HCT116 (cell line): ENCODE data around the gene OR52I2. TPM values are rescaled to one million over a fixed set of nuclear protein-coding genes. Genes with fewer than 3 reads are reported as not detected.

Experiments used
- ATAC-seq: fragments of 200-7000 bp; cut with Tn5 transposase; 2 replicates; pipeline ENCODE4 v1.9.1; 2020; ENCODE audit warnings: mild to moderate bottlenecking, moderate library complexity
- BruUV-seq: library from RNA; stranded (reverse); fragments of 400-500 nt; replicated peaks from 2 replicates; lab custom pipeline; 2021; lab: Mats Ljungman, UMichigan
- CTCF ChIA-PET: fragments of 300-600 bp; sonication (Branson Sonifier 250); formaldehyde crosslinking; loops from one replicate; lab custom pipeline; 2021; ENCODE audit warnings: antibody characterized with exemption; lab: Charles Lee
- POLR2A ChIA-PET: fragments of 300-600, 350-600 bp; sonication (Branson Sonifier 250); formaldehyde crosslinking; loops from one replicate; lab custom pipeline; 2021; ENCODE audit warnings: antibody characterized with exemption; lab: Charles Lee
- RAD21 ChIA-PET, 2 experiments: fragments of 300-600 bp; sonication (Branson Sonifier 250); formaldehyde crosslinking; loops; one replicate each; lab custom pipeline; 2023; ENCODE audit warnings: low total read pairs in 2 of 2; ENCODE audit not compliant: uncharacterized antibody in 2 of 2, unreplicated experiment in 2 of 2, low non-redundant PET in 1 of 2; lab: Charles Lee
- DNase-seq: peaks from one replicate; pipeline ENCODE4 v3.0.0-alpha.2; 2010; ENCODE audit warnings: low read depth, low spot score
- H2AFZ ChIP-seq: fragments of 200-600 bp; shearing (Covaris generic), sonication (generic); 2 replicates; pipeline ENCODE4 v1.6.1; 2017; ENCODE audit warnings: low read depth, mixed run types, mixed read lengths, antibody characterized with exemption, low read length; ENCODE audit not compliant: poor library complexity, severe bottlenecking
- H3K27ac ChIP-seq: 2 replicates; pipeline ENCODE4 v1.5.1; 2012; ENCODE audit warnings: low read depth, low read length
- H3K27me3 ChIP-seq: fragments of 200-600 bp; sonication (generic); 2 replicates; pipeline ENCODE4 v1.6.1; 2016; ENCODE audit warnings: mixed run types, low read length, mixed read lengths; ENCODE audit not compliant: insufficient read depth
- H3K36me3 ChIP-seq, 2 experiments: fragments of 200-500 bp in 1 of 2; fragments of 200-600 bp in 1 of 2; sonication (Bioruptor generic) in 1 of 2; sonication (generic) in 1 of 2; 2 replicates each; pipeline versions ENCODE4 v1.5.1 to v1.6.1; 2014 to 2016; ENCODE audit warnings: low read length in 2 of 2, inconsistent platforms in 1 of 2, mixed read lengths in 1 of 2, mixed run types in 1 of 2; ENCODE audit not compliant: insufficient read depth in 2 of 2, control insufficient read depth in 1 of 2
- H3K4me1 ChIP-seq, 2 experiments: fragments of 200-600 bp in 1 of 2; sonication (generic) in 1 of 2; 2 replicates each; pipeline versions ENCODE4 v1.5.1 to v1.6.1; 2012 to 2017; ENCODE audit warnings: low read length in 2 of 2, inconsistent platforms in 1 of 2, mild to moderate bottlenecking in 1 of 2, mixed read lengths in 1 of 2, mixed run types in 1 of 2, moderate library complexity in 1 of 2; ENCODE audit not compliant: insufficient read depth in 2 of 2, control insufficient read depth in 1 of 2
- H3K4me2 ChIP-seq: fragments of 200-600 bp; sonication (generic); 2 replicates; pipeline ENCODE4 v1.6.1; 2017; ENCODE audit warnings: mixed run types, low read length, mixed read lengths
- H3K4me3 ChIP-seq, 2 experiments: fragments of 200-600 bp in 1 of 2; sonication (generic) in 1 of 2; replicated peaks in 1 of 2; 2 replicates each; pipeline ENCODE4 v1.5.1; 2011 to 2016; ENCODE audit warnings: low read length in 2 of 2, control low read depth in 1 of 2, low read depth in 1 of 2, mild to moderate bottlenecking in 1 of 2, mixed read lengths in 1 of 2, mixed run types in 1 of 2
- H3K79me2 ChIP-seq: fragments of 200-600 bp; sonication (generic); 2 replicates; pipeline ENCODE4 v1.6.1; 2017; ENCODE audit warnings: mild to moderate bottlenecking, mixed run types, low read length, moderate library complexity, mixed read lengths; ENCODE audit not compliant: insufficient read depth
- H3K9ac ChIP-seq: fragments of 200-600 bp; sonication (generic); 2 replicates; pipeline ENCODE4 v1.6.1; 2016; ENCODE audit warnings: low read length, mixed read lengths
- H3K9me2 ChIP-seq: fragments of 200-600 bp; sonication (generic), shearing (Covaris generic); 2 replicates; pipeline ENCODE4 v1.6.1; 2017; ENCODE audit warnings: mixed run types, mild to moderate bottlenecking, moderate library complexity; ENCODE audit not compliant: insufficient read depth
- H3K9me3 ChIP-seq, 2 experiments: fragments of 200-500 bp in 1 of 2; fragments of 200-600 bp in 1 of 2; sonication (Bioruptor generic) in 1 of 2; sonication (generic) in 1 of 2; 2 replicates each; pipeline ENCODE4 v1.6.1; 2014 to 2017; ENCODE audit warnings: low read length in 2 of 2, mixed read lengths in 2 of 2, inconsistent platforms in 1 of 2, low read depth in 1 of 2, mild to moderate bottlenecking in 1 of 2, mixed run types in 1 of 2, moderate library complexity in 1 of 2; ENCODE audit not compliant: control insufficient read depth in 1 of 2, insufficient read depth in 1 of 2
- H4K20me1 ChIP-seq: fragments of 200-600 bp; sonication (generic), shearing (Covaris generic); 2 replicates; pipeline ENCODE4 v1.6.1; 2017; ENCODE audit warnings: mixed run types, mild to moderate bottlenecking, moderate library complexity; ENCODE audit not compliant: insufficient read depth
- ATF3 ChIP-seq: IDR thresholded peaks from 2 replicates; pipeline ENCODE4 v1.6.1; 2012
- CBX3 ChIP-seq: IDR thresholded peaks from 2 replicates; pipeline ENCODE4 v1.6.1; 2012; ENCODE audit warnings: low read depth
- CEBPB ChIP-seq: IDR thresholded peaks from 2 replicates; pipeline ENCODE4 v1.6.1; 2012; ENCODE audit warnings: low read depth
- EGR1 ChIP-seq: IDR thresholded peaks from 2 replicates; pipeline ENCODE4 v1.6.1; 2012; ENCODE audit warnings: low read depth
- ELF1 ChIP-seq: IDR thresholded peaks from 2 replicates; pipeline ENCODE4 v1.6.1; 2012; ENCODE audit warnings: low read depth, borderline replicate concordance
- FOSL1 ChIP-seq: IDR thresholded peaks from 2 replicates; pipeline ENCODE4 v1.6.1; 2012; ENCODE audit warnings: low read depth
- JUND ChIP-seq: IDR thresholded peaks from 2 replicates; pipeline ENCODE4 v1.6.1; 2012
- MAX ChIP-seq: IDR thresholded peaks from 2 replicates; pipeline ENCODE4 v1.6.1; 2012
- POLR2AphosphoS5 ChIP-seq: IDR thresholded peaks from 2 replicates; pipeline ENCODE4 v1.6.1; 2011; ENCODE audit warnings: mild to moderate bottlenecking, low read depth, low read length, moderate library complexity
- SIN3A ChIP-seq: IDR thresholded peaks from 2 replicates; pipeline ENCODE4 v1.6.1; 2012; ENCODE audit warnings: low read depth
- SRF ChIP-seq: IDR thresholded peaks from 2 replicates; pipeline ENCODE4 v1.6.1; 2012; ENCODE audit warnings: low read depth
- YY1 ChIP-seq: IDR thresholded peaks from 2 replicates; pipeline ENCODE4 v1.6.1; 2011; ENCODE audit warnings: low read length, low read depth, moderate library complexity, mild to moderate bottlenecking; ENCODE audit not compliant: insufficient replicate concordance; ENCODE audit errors: extremely low read depth
- ZBTB33 ChIP-seq: IDR thresholded peaks from 2 replicates; pipeline ENCODE4 v1.6.1; 2011; ENCODE audit warnings: mild to moderate bottlenecking, low read length, moderate library complexity; ENCODE audit not compliant: insufficient replicate concordance; ENCODE audit errors: extremely low read depth
- ZFX ChIP-seq: fragments of 450-650 bp; IDR thresholded peaks from 2 replicates; pipeline ENCODE4 v1.6.1; 2017
- intact Hi-C: fragments of 100-400 bp; cut with micrococcal nuclease; formaldehyde crosslinking; loops from 2 replicates; pipeline ENCODE4 v1.10.0; 2022
- total RNA-seq: library from RNA; stranded (reverse); gene quantifications from one replicate; pipeline ENCODE4 v1.2.1, GENCODE V29; 2021; ENCODE audit not compliant: unreplicated experiment

Gene OR52I2
- total RNA-seq, 1 experiment from 2014 or later = not detected

GRCh38 chr11:4639931-4640330 lies 58.4 kb downstream of the OR52I2 start (continued):
- no peak for TF ChIP-seq YY1
- no peak for TF ChIP-seq POLR2AphosphoS5
- no peak for TF ChIP-seq ZFX
- TF ChIP-seq SRF = no peak
- no peak for TF ChIP-seq CBX3
- no peak for TF ChIP-seq MAX
- TF ChIP-seq FOSL1 = no peak
- TF ChIP-seq JUND = no peak

- ChIA-PET RAD21 (no interaction called here), CTCF (no interaction called here), POLR2A (no interaction called here)
- H3K79me2 ChIP-seq = no peaks in the 10 kb centered on the region
- H3K4me2 ChIP-seq = no peak overlapping the region
- H3K9me3 ChIP-seq = no peaks in the 10 kb centered on the region
- H3K27me3 ChIP-seq = peaks cover 58% of the 10 kb centered on the region
- TF ChIP-seq EGR1 (no peak), CEBPB (no peak), SRF (no peak), POLR2AphosphoS5 (no peak)
- BruUV-seq = no TSS peak
- H4K20me1 ChIP-seq = no peaks in the 10 kb centered on the region
- no peaks in the 10 kb centered on the region for H3K36me3 ChIP-seq
- H3K27ac ChIP-seq = no peak overlapping the region
- no peaks in the 10 kb centered on the region for H3K4me1 ChIP-seq
- intact Hi-C loops = no loop called here
- no peaks in the 10 kb centered on the region for H3K9me2 ChIP-seq
- ATAC-seq (no peak), DNase-seq (no peak)
- H3K4me3 ChIP-seq = no peak overlapping the region
- no peak overlapping the region for H3K9ac ChIP-seq
- H2AFZ ChIP-seq = no peak overlapping the region
Observed at GRCh38 chr11:4641501-4641900, 60.0 kb downstream of the OR52I2 start.

- no peaks in the 10 kb centered on the region for H3K9me3 ChIP-seq
- POLR2A ChIA-PET = no interaction called here
- no peaks in the 10 kb centered on the region for H4K20me1 ChIP-seq
- H3K36me3 ChIP-seq = no peaks in the 10 kb centered on the region
- H3K9me2 ChIP-seq = no peaks in the 10 kb centered on the region
- RAD21 ChIA-PET = no interaction called here
- peaks cover 58% of the 10 kb centered on the region for H3K27me3 ChIP-seq
- no peaks in the 10 kb centered on the region for H3K4me1 ChIP-seq
- intact Hi-C loops = no loop called here
- CTCF ChIA-PET = no interaction called here
- DNase-seq (no peak), ATAC-seq (no peak)
- no peak for TF ChIP-seq SIN3A
- no peak for TF ChIP-seq YY1
- no peak for TF ChIP-seq ATF3
- TF ChIP-seq ELF1 = no peak
- no peak for TF ChIP-seq ZBTB33
- no peak overlapping the region for H3K9ac ChIP-seq
- no peak overlapping the region for H2AFZ ChIP-seq
- no peak overlapping the region for H3K4me3 ChIP-seq
- no peak overlapping the region for H3K4me2 ChIP-seq
- H3K27ac ChIP-seq = no peak overlapping the region
- H3K79me2 ChIP-seq = no peaks in the 10 kb centered on the region
- BruUV-seq = no TSS peak
Observed at GRCh38 chr11:4642043-4642442, 60.5 kb downstream of the OR52I2 start.
